HepG2 (cell line): ENCODE results near the gene GALNT9. TPM values are rescaled to one million over a fixed set of nuclear protein-coding genes. Genes with fewer than 3 reads are reported as not detected.

Experiments used
- ATAC-seq: fragments of 200-7000 bp; cut with Tn5 transposase; 3 replicates; pipeline ENCODE4 v1.9.1; 2020; ENCODE audit warnings: mild to moderate bottlenecking, moderate library complexity
- BruUV-seq: library from RNA; stranded (reverse); fragments of 400-500 nt; replicated peaks from 2 replicates; lab custom pipeline; 2021; lab: Mats Ljungman, UMichigan
- CTCF ChIA-PET: fragments of 300-600 bp; formaldehyde crosslinking; extraction: SDS; loops from one replicate; lab custom pipeline; 2021; ENCODE audit warnings: low total read pairs, inconsistent platforms, low intra/inter-chr PET ratio; lab: Yijun Ruan, JAX
- POLR2A ChIA-PET: fragments of 350-600 bp; sonication (Branson Sonifier 250); formaldehyde crosslinking; loops from one replicate; lab custom pipeline; 2020; ENCODE audit warnings: antibody characterized with exemption, inconsistent platforms; lab: Yijun Ruan, JAX
- DNase-seq: peaks from one replicate; pipeline ENCODE4 v3.0.0-alpha.2; 2015; ENCODE audit warnings: low spot score
- FAIRE-seq: peaks from 3 replicates; lab custom pipeline; 2011; peaks lifted over from hg19 to GRCh38; lab: Jason Lieb, UNC
- H2AFZ ChIP-seq: one replicate; pipeline ENCODE4 v1.6.1; 2011; ENCODE audit warnings: low read length, inconsistent platforms
- H3K27ac ChIP-seq: fragments of 300-600 bp; 3 replicates; pipeline ENCODE4 v1.8.0; 2011; ENCODE audit warnings: mixed run types, mild to moderate bottlenecking, mixed read lengths, low read length, inconsistent platforms; ENCODE audit not compliant: insufficient read depth; ENCODE audit errors: extremely low read length
- H3K27me3 ChIP-seq, 2 experiments: fragments of 200-600 bp in 1 of 2; 2 replicates in 1 of 2; 3 replicates in 1 of 2; pipeline versions ENCODE4 v1.6.0 to v1.8.0; 2011; ENCODE audit warnings: low read length in 2 of 2, mild to moderate bottlenecking in 2 of 2, moderate library complexity in 2 of 2, inconsistent platforms in 1 of 2; ENCODE audit not compliant: insufficient read depth in 2 of 2, control insufficient read depth in 1 of 2
- H3K36me3 ChIP-seq, 2 experiments: fragments of 200-600 bp in 1 of 2; replicated peaks in 1 of 2; 2 replicates in 1 of 2; 3 replicates in 1 of 2; pipeline versions ENCODE4 v1.5.1 to v1.8.0; 2011; ENCODE audit warnings: low read length in 2 of 2, inconsistent platforms in 1 of 2; ENCODE audit not compliant: insufficient read depth in 2 of 2, control insufficient read depth in 1 of 2
- H3K4me1 ChIP-seq: 2 replicates; pipeline ENCODE4 v1.5.1; 2012; ENCODE audit warnings: low read length, inconsistent platforms; ENCODE audit not compliant: insufficient read depth
- H3K4me2 ChIP-seq: 2 replicates; pipeline ENCODE4 v1.6.0; 2011; ENCODE audit warnings: low read depth, low read length, inconsistent platforms
- H3K4me3 ChIP-seq, 3 experiments: fragments of 200-600 bp in 1 of 3; sonication (generic), shearing (Covaris generic) in 1 of 3; replicated peaks in 1 of 3; 2 replicates each; pipeline ENCODE4 v1.5.1; 2011 to 2016; ENCODE audit warnings: low read length in 3 of 3, inconsistent platforms in 2 of 3, low read depth in 2 of 3, mild to moderate bottlenecking in 2 of 3, control low read depth in 1 of 3, mixed read lengths in 1 of 3; ENCODE audit not compliant: insufficient read depth in 1 of 3
- H3K79me2 ChIP-seq: one replicate; pipeline ENCODE4 v1.6.1; 2011; ENCODE audit warnings: low read length, inconsistent platforms; ENCODE audit not compliant: insufficient read depth
- H3K9ac ChIP-seq: 2 replicates; pipeline ENCODE4 v1.6.0; 2011; ENCODE audit warnings: mild to moderate bottlenecking, low read depth, low read length, inconsistent platforms; ENCODE audit not compliant: insufficient read depth
- H3K9me3 ChIP-seq: 2 replicates; pipeline ENCODE4 v1.5.1; 2012; ENCODE audit warnings: mild to moderate bottlenecking, low read length
- H4K20me1 ChIP-seq: 2 replicates; pipeline ENCODE4 v1.6.0; 2011; ENCODE audit warnings: inconsistent platforms, mild to moderate bottlenecking, low read length, moderate library complexity; ENCODE audit not compliant: insufficient read depth
- MXI1 ChIP-seq: IDR thresholded peaks from 3 replicates; pipeline ENCODE4 v1.6.1; 2012; ENCODE audit warnings: low read depth, low read length, inconsistent platforms, borderline replicate concordance
- NR3C1 ChIP-seq: sonication (generic); formaldehyde crosslinking; IDR thresholded peaks from 2 replicates; pipeline ENCODE4 v1.4.0; 2020; ENCODE audit warnings: missing genetic modification reagents
- STAG1 ChIP-seq: sonication (generic); formaldehyde crosslinking; IDR thresholded peaks from 2 replicates; pipeline ENCODE4 v1.4.0; 2020; ENCODE audit warnings: missing genetic modification reagents
- WGBS: methylation state at CpG from one replicate; pipeline ENCODE4 v1.1.6; 2017; ENCODE audit warnings: low lambda C conversion rate; 5-methylcytosine and 5-hydroxymethylcytosine counted together
- in situ Hi-C: cut with HindIII; loops from 2 replicates; pipeline ENCODE4 v1.10.0; 2017; ENCODE audit warnings: low pct_unique_long_range_greater_than_20kb; ENCODE audit not compliant: extremely low pct_ligation_motif_present
- intact Hi-C: fragments of 100-400 bp; cut with micrococcal nuclease; formaldehyde crosslinking; loops from one replicate; pipeline ENCODE4 v1.10.0; 2022; ENCODE audit not compliant: unreplicated experiment
- polyA plus RNA-seq, 8 experiments: library from polyadenylated mRNA; depleted of rRNA in 3 of 8; stranded (reverse) in 7 of 8; unstranded in 1 of 8; fragments of >200 nt; fragmentation: Illumina TruSeq in 4 of 8; extraction: Trizol in 4 of 8; gene quantifications; 2 replicates each; pipeline versions ENCODE4 v1.2.1 to v1.2.3, GENCODE V29; 2011 to 2016; ENCODE audit warnings: low read depth in 4 of 8, missing spikeins in 1 of 8, mixed read lengths in 1 of 8; ENCODE audit not compliant: insufficient read depth in 1 of 8
- total RNA-seq, 5 experiments: library from RNA; depleted of rRNA; stranded (reverse); fragments of >200 nt; fragmentation: Illumina TruSeq; extraction: Trizol; gene quantifications; 2 replicates each; pipeline ENCODE4 v1.2.3, GENCODE V29; 2016; ENCODE audit warnings: low read depth in 1 of 5
- TF ChIP-seq, protein P1 (sequence below): sonication (generic); formaldehyde crosslinking; IDR thresholded peaks from 2 replicates; pipeline ENCODE4 v1.5.0; 2020; ENCODE audit warnings: mild to moderate bottlenecking, missing genetic modification reagents, moderate library complexity
- TF ChIP-seq, protein P2 (sequence below): fragments of 450-650 bp; IDR thresholded peaks from 2 replicates; pipeline ENCODE4 v1.6.1; 2016
- TF ChIP-seq, protein P3 (sequence below): sonication (generic); formaldehyde crosslinking; IDR thresholded peaks from 2 replicates; pipeline ENCODE4 v1.5.1; 2020; ENCODE audit warnings: mild to moderate bottlenecking, moderate library complexity, missing genetic modification reagents

Gene GALNT9
- total and polyA plus RNA-seq, 2 of the 13 experiments (the other 11 are each of a cell fraction or from before 2014, with no cell fraction given) = 0.04 TPM; not detected in 1

DNA sequence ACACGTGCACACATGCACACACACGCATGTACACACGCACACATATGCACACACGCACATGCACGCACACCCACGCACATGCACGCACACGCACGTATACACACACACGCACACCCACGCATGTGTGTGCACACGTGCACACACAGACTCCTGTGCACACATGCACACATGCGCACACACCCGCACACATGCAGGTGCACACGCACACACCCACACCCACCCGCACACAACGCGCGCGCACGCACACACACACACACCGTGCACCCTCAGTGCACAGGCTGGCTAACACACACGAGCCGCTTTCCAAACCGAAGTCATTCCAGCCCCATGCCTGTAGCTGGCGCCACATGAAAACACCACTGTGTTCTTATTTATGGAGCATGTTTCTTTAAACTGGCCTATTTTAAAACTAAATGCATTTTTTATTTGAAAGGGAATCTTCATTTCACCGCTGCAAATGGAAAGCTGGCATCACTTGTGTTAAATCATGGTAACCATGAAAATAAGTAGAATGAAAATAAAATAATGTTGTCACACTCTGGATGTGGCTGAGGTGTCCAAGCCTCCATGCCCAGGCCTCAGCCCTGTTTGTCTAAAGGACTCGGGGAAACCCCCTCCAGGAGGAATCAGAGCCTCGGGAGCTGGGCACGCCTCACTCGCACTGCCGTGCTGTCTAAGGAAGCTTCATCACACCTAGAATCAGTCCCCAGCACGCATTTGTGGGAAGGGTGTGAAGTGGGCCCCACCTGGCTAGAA lies 45.1 kb downstream of the GALNT9 start:
- in situ Hi-C loops = no loop called here
- intact Hi-C loops = no loop called here
- Histone ChIP-seq H2AFZ (no peak overlapping the region), H4K20me1 (peaks cover 3% of the 10 kb centered on the region; the same call in 1 of the 2 replicates), H3K4me1 (peaks cover 25% of the 10 kb centered on the region), H3K4me3 (no peak overlapping the region), H3K36me3 (no peaks in the 10 kb centered on the region), H3K27ac (no peak overlapping the region), H3K9me3 (no peaks in the 10 kb centered on the region), H3K9ac (no peak overlapping the region), H3K79me2 (no peaks in the 10 kb centered on the region), H3K4me2 (no peak overlapping the region), H3K27me3 (peaks cover 9 to 87% of the 10 kb centered on the region in 2 experiments)
- no peak for TF ChIP-seq NR3C1 (CRISPR knock-in tag)
- TF ChIP-seq, protein P1, sequence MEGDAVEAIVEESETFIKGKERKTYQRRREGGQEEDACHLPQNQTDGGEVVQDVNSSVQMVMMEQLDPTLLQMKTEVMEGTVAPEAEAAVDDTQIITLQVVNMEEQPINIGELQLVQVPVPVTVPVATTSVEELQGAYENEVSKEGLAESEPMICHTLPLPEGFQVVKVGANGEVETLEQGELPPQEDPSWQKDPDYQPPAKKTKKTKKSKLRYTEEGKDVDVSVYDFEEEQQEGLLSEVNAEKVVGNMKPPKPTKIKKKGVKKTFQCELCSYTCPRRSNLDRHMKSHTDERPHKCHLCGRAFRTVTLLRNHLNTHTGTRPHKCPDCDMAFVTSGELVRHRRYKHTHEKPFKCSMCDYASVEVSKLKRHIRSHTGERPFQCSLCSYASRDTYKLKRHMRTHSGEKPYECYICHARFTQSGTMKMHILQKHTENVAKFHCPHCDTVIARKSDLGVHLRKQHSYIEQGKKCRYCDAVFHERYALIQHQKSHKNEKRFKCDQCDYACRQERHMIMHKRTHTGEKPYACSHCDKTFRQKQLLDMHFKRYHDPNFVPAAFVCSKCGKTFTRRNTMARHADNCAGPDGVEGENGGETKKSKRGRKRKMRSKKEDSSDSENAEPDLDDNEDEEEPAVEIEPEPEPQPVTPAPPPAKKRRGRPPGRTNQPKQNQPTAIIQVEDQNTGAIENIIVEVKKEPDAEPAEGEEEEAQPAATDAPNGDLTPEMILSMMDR (CRISPR knock-in tag) = 0 out of 2 replicates have a peak, but pooled peaks have one; percentile 24
- TF ChIP-seq MXI1 = no peak
- 0 out of 2 replicates have a peak, but pooled peaks have one; percentile 14 for TF ChIP-seq STAG1
- TF ChIP-seq, protein P2, sequence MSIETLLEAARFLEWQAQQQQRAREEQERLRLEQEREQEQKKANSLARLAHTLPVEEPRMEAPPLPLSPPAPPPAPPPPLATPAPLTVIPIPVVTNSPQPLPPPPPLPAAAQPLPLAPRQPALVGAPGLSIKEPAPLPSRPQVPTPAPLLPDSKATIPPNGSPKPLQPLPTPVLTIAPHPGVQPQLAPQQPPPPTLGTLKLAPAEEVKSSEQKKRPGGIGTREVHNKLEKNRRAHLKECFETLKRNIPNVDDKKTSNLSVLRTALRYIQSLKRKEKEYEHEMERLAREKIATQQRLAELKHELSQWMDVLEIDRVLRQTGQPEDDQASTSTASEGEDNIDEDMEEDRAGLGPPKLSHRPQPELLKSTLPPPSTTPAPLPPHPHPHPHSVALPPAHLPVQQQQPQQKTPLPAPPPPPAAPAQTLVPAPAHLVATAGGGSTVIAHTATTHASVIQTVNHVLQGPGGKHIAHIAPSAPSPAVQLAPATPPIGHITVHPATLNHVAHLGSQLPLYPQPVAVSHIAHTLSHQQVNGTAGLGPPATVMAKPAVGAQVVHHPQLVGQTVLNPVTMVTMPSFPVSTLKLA = peak; percentile 89
- TF ChIP-seq, protein P3, sequence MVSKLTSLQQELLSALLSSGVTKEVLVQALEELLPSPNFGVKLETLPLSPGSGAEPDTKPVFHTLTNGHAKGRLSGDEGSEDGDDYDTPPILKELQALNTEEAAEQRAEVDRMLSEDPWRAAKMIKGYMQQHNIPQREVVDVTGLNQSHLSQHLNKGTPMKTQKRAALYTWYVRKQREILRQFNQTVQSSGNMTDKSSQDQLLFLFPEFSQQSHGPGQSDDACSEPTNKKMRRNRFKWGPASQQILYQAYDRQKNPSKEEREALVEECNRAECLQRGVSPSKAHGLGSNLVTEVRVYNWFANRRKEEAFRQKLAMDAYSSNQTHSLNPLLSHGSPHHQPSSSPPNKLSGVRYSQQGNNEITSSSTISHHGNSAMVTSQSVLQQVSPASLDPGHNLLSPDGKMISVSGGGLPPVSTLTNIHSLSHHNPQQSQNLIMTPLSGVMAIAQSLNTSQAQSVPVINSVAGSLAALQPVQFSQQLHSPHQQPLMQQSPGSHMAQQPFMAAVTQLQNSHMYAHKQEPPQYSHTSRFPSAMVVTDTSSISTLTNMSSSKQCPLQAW = no peak
- CTCF ChIA-PET = no interaction called here
- BruUV-seq = no TSS peak
- POLR2A ChIA-PET = no interaction called here
- DNase-seq = no peak
- peak; percentile 8 for FAIRE-seq
- 65% methylated on average over 25 of the region's 33 CpGs for WGBS
- peak; percentile 26; the same call in 2 of the 3 replicates for ATAC-seq
